Spinal cord (tissue), 10 donors: ENCODE results near the gene KRTAP10-4. TPM values are rescaled to one million over a fixed set of nuclear protein-coding genes. Genes with fewer than 3 reads are reported as not detected.
"Not testable (repeated sequence)": the region's sequence is repeated elsewhere in the genome, so short reads cannot be mapped to it uniquely, and the experiment has no call there.

ENCODE experiments used
- DNase-seq, 6 donors: peaks; one replicate each; pipeline versions ENCODE4 v3.0.0 to v3.0.0-alpha.2; 2013 to 2015; ENCODE audit warnings: low spot score in 6 of 6, low read depth in 4 of 6
- H3K27ac ChIP-seq: one replicate; pipeline ENCODE4 v1.5.1; 2013; ENCODE audit warnings: low read depth, low read length, control low read depth
- H3K27me3 ChIP-seq: one replicate; pipeline ENCODE4 v1.6.1; 2013; ENCODE audit warnings: low read length; ENCODE audit not compliant: control insufficient read depth, insufficient read depth
- H3K36me3 ChIP-seq: one replicate; pipeline ENCODE4 v1.6.1; 2013; ENCODE audit warnings: low read length; ENCODE audit not compliant: control insufficient read depth, insufficient read depth
- H3K4me1 ChIP-seq: one replicate; pipeline ENCODE4 v1.6.1; 2013; ENCODE audit warnings: low read length; ENCODE audit not compliant: control insufficient read depth, insufficient read depth
- H3K4me3 ChIP-seq: one replicate; pipeline ENCODE4 v1.5.1; 2013; ENCODE audit warnings: low read depth, low read length, control low read depth
- H3K9me3 ChIP-seq: one replicate; pipeline ENCODE4 v1.6.1; 2013; ENCODE audit warnings: low read length; ENCODE audit not compliant: control insufficient read depth, insufficient read depth
- WGBS: methylation state at CpG from one replicate; pipeline ENCODE4 v1.1.5; 2013; ENCODE audit warnings: missing lambda C conversion rate; ENCODE audit not compliant: insufficient coverage; 5-methylcytosine and 5-hydroxymethylcytosine counted together
- long read RNA-seq, 4 donors: transcript quantifications; one replicate each; lab custom pipeline, GENCODE V29; 2026
- polyA plus RNA-seq, 2 donors: library from polyadenylated mRNA; unstranded; fragments of 120-200 nt; gene quantifications; one replicate each; pipeline ENCODE4 v1.2.1, GENCODE V29; 2013; ENCODE audit not compliant: insufficient read length in 2 of 2
- total RNA-seq, 2 donors: library from RNA; depleted of rRNA in 1 of 2; stranded (reverse); fragments of 120-200 nt in 1 of 2; fragments of >200 nt in 1 of 2; gene quantifications; one replicate each; pipeline versions ENCODE4 v1.2.3 to v1.2.4, GENCODE V29; 2013 to 2014
- donor health status: healthy.

The KRTAP10-4 gene
- total RNA-seq (not detected), polyA plus RNA-seq (not detected)
- long read RNA-seq, donor 1 = 0 reads
- long read RNA-seq, donor 2 = 0 reads
- long read RNA-seq, donor 3 = 0 reads
- long read RNA-seq, donor 4 = 0 reads

DNA sequence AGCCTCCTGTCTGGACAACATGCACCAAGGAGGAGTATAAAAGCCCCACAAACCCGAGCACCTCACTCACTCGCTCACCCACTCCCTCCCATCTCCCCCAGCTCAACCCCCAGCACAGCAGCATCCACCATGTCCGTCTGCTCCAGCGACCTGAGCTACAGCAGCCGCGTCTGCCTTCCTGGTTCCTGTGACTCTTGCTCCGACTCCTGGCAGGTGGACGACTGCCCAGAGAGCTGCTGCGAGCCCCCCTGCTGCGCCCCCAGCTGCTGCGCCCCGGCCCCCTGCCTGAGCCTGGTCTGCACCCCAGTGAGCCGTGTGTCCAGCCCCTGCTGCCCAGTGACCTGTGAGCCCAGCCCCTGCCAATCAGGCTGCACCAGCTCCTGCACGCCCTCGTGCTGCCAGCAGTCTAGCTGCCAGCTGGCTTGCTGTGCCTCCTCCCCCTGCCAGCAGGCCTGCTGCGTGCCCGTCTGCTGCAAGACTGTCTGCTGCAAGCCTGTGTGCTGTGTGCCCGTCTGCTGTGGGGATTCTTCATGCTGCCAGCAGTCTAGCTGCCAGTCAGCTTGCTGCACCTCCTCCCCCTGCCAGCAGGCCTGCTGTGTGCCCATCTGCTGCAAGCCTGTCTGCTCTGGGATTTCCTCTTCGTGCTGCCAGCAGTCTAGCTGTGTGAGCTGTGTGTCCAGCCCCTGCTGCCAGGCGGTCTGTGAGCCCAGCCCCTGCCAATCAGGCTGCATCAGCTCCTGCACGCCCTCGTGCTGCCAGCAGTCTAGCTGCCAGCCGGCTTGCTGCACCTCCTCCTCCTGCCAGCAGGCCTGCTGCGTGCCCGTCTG lies at the start of gene KRTAP10-4:
KRTAP10-4 (plus strand) TSS at position 100 of the 827 bp plus-strand sequence; CDS start at position 130, 30 bp downstream.
- H3K27me3 ChIP-seq, H3K27ac ChIP-seq, DNase-seq, H3K4me3 ChIP-seq, H3K9me3 ChIP-seq, H3K36me3 ChIP-seq, H3K4me1 ChIP-seq: not testable (repeated sequence)
- WGBS = 53% methylated on average over 13 of the region's 25 CpGs

- no peak for DNase-seq
- 64% methylated on average over 2 of the region's 2 CpGs for WGBS
- Histone ChIP-seq H3K27me3 (no peaks in the 10 kb centered on the region), H3K4me3 (no peak overlapping the region), H3K9me3 (no peaks in the 10 kb centered on the region), H3K4me1 (no peaks in the 10 kb centered on the region), H3K36me3 (no peaks in the 10 kb centered on the region), H3K27ac (no peak overlapping the region)
Measured at GRCh38 chr21:44524414-44525371, 48.8 kb upstream of the KRTAP10-4 start.

DNA sequence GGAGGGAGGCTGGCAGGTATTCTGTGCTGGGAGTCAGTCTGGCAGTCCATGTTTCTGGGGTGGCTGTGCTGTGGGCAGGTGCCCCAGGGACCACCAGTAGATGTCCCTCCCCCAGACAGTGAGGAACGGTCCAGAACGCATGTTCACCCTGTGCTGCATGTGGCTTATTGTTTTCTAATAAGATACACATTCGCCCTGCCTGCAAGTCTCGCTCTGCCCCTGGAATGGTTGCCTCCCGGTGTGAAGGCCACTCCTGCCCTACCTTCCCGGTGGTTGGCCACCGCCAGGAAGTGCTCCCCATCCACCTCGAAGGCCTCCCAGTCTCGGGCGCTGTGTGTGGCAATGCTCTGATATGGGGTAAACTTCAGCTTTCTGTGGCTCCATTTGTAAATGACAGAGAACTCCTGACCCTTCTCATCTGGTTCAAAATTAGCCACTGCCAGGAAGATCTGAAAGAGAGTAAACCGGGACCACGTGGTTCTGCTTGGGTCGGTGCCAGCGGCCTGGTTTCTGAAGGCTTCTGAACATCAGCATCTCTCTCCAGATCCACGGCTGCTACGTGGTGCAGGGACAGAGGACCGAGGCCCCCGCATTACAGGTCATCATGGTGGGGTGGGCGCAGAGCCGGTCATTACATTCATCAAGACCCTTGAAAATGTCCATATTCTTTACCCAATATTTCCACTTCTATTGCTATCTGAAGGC lies 48.0 kb upstream of the KRTAP10-4 start:
- DNase-seq = no peak
- no peaks in the 10 kb centered on the region for H3K27me3 ChIP-seq
- no peak overlapping the region for H3K4me3 ChIP-seq
- no peaks in the 10 kb centered on the region for H3K9me3 ChIP-seq
- 87% methylated on average over 17 of the region's 20 CpGs for WGBS
- H3K36me3 ChIP-seq = no peaks in the 10 kb centered on the region
- no peak overlapping the region for H3K27ac ChIP-seq
- no peaks in the 10 kb centered on the region for H3K4me1 ChIP-seq

- Histone ChIP-seq H3K27me3 (no peaks in the 10 kb centered on the region), H3K4me1 (no peaks in the 10 kb centered on the region), H3K9me3 (no peaks in the 10 kb centered on the region), H3K4me3 (no peak overlapping the region), H3K36me3 (no peaks in the 10 kb centered on the region), H3K27ac (no peak overlapping the region)
- 89% methylated on average over 7 of the region's 12 CpGs for whole genome bisulfite sequencing
- no peak for DNase-seq
Measured at GRCh38 chr21:44526096-44526997, 47.2 kb upstream of the KRTAP10-4 start.

DNA sequence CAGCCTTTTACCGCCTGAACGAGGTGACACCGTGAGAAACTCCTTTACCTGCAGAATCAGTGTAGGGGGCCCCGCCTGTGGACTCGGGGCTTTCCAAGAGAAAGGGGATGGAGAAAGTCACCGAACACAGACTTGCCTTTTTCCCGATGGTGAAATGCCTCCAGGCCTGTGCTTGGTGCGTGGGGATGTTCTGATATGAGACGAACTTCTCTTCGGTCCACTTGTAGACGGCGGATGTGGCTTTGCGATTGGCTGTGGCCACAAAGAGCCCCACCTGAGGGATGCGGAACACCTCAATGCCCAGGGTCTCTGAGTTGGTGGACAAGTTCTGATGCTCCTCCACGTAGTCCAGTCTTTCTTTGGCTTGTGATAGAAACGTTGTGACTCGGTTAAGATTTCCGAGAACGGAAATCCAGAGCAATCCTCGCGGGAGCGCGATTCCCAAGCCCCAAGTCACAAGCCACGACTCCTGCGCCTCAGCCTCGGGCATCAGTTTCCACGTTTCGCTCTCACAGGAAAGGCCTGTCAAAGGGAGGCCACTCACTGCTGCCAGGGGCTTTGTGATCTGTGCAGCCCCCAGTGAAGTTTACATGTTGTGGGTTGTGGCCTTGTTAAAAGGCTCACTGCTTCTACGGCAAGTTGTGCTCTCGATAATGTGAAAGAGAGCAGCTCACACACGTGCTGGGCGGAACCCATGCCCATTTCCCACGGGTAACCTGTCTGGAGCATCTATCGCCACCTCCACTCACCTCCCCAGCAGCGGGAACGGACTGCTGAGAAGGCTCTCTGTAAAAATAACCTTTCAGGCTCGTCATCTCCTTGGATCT lies 46.2 kb upstream of the KRTAP10-4 start:
- no peak overlapping the region for H3K4me3 ChIP-seq
- H3K27me3 ChIP-seq = no peaks in the 10 kb centered on the region
- no peak overlapping the region for H3K27ac ChIP-seq
- no peaks in the 10 kb centered on the region for H3K4me1 ChIP-seq
- no peaks in the 10 kb centered on the region for H3K9me3 ChIP-seq
- H3K36me3 ChIP-seq = no peaks in the 10 kb centered on the region
- DNase-seq = no peak
- 89% methylated on average over 30 of the region's 37 CpGs for WGBS

DNA sequence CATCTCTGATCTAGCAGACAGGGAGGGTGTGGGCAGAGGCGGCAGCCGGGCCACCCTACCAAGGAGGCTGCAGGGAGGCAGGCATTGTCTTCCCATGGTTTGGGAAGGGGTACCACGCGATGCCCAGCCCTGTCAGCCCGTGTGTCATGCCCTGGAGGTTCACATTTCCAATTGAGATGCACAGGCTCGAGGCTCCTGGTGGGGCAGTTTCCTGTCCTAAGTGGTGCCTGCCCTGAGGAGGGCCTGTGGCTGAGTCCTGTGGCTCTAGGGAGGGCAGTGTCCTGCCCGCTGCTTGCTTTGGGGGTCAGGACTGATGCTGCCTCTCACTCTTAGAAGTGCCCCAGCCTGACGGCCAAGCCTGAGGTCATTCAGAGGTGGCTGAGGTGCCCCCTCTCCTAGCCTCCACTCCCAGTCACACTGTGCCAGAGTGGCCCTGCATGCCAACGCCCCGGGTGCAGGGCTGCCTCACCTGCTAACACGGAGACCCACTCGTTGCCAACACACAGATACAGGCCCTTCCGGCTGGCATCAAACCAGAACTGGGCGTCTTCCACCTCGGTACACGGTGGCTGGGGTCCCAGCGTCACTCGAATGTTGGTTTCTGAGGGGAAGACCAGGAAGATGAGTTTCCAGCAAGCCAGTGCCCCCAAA lies 45.4 kb upstream of the KRTAP10-4 start:
- Histone ChIP-seq H3K36me3 (no peaks in the 10 kb centered on the region), H3K4me3 (no peak overlapping the region), H3K4me1 (no peaks in the 10 kb centered on the region), H3K9me3 (no peaks in the 10 kb centered on the region), H3K27me3 (no peaks in the 10 kb centered on the region), H3K27ac (no peak overlapping the region)
- 90% methylated on average over 18 of the region's 18 CpGs for WGBS
- DNase-seq = no peak

- no peaks in the 10 kb centered on the region for H3K27me3 ChIP-seq
- no peak overlapping the region for H3K4me3 ChIP-seq
- H3K27ac ChIP-seq = no peak overlapping the region
- no peak for DNase-seq
- H3K9me3 ChIP-seq = no peaks in the 10 kb centered on the region
- 85% methylated on average over 6 of the region's 10 CpGs for WGBS
- no peaks in the 10 kb centered on the region for H3K36me3 ChIP-seq
- no peaks in the 10 kb centered on the region for H3K4me1 ChIP-seq
Measured at GRCh38 chr21:44528634-44528995, 44.9 kb upstream of the KRTAP10-4 start.

DNA sequence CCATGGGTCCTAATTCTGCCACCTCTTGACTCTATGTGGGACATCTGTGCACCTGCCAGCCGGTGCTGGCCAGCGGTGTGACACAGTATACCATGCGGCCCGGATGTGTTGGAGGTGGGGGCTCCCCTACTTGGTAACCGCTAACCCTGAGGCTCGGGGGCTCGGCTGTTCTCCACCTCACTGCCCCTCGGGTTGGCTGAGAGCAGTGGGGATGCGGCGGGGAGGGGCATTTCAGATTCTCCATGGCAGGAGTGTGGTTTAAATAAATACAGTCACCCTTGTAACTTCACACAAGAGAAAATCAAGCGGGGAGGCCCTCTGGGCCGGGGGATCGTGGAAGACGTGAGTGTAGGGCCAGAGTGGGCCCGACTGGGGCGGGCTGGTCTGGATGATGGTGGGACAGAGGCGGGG lies 44.5 kb upstream of the KRTAP10-4 start:
- WGBS = 96% methylated on average over 10 of the region's 17 CpGs
- Histone ChIP-seq H3K4me1 (no peaks in the 10 kb centered on the region), H3K9me3 (no peaks in the 10 kb centered on the region), H3K36me3 (no peaks in the 10 kb centered on the region), H3K27me3 (no peaks in the 10 kb centered on the region), H3K27ac (no peak overlapping the region), H3K4me3 (no peak overlapping the region)
- no peak for DNase-seq
